H4 (cell line): ENCODE data around the gene OR52N2. TPM values are rescaled to one million over a fixed set of nuclear protein-coding genes. Genes with fewer than 3 reads are reported as not detected.
A peak's percentile ranks its signal among the peaks of the same experiment; 100 is the strongest.

Experiments
- DNase-seq: peaks from one replicate; pipeline ENCODE4 v3.0.0-alpha.2; 2015; ENCODE audit warnings: low spot score
- total RNA-seq: library from RNA; depleted of rRNA; stranded (reverse); fragments of >200 nt; shearing (Covaris generic); gene quantifications from 2 replicates; pipeline ENCODE4 v1.2.3, GENCODE V29; 2014; rRNA removed

Gene OR52N2
- not detected in 2 replicates for total RNA-seq

- DNase-seq = peak; percentile 76
These were observed at the start of gene OR52N2 for GRCh38 chr11:5808500-5809121. OR52N2 (plus strand) TSS chr11:5808924; CDS start chr11:5820336, 11,412 bp downstream.

GRCh38 chr11:5767056-5767455 lies 41.7 kb upstream of the OR52N2 start:
- DNase-seq = no peak

GRCh38 chr11:5783255-5783654 lies 25.5 kb upstream of the OR52N2 start, which contains the start of gene OR52N5:
OR52N5 (minus strand) TSS chr11:5783355; CDS start chr11:5778634, 4,721 bp downstream.
- no peak for DNase-seq

GRCh38 chr11:5791165-5791564 lies 17.6 kb upstream of the OR52N2 start, which contains the start of gene OR52N1:
OR52N1 (minus strand) TSS chr11:5791265; CDS start chr11:5788816, 2,449 bp downstream.
- no peak for DNase-seq

GRCh38 chr11:5796541-5796940 lies 12.2 kb upstream of the OR52N2 start:
- no peak for DNase-seq

GRCh38 chr11:5803982-5804381 lies 4.7 kb upstream of the OR52N2 start:
- no peak for DNase-seq

- no peak for DNase-seq
These were observed 1.1 kb upstream of the OR52N2 start for GRCh38 chr11:5807580-5807979.

- no peak for DNase-seq
These were observed 397 bp downstream of the OR52N2 start for GRCh38 chr11:5809122-5809519.

- DNase-seq = no peak
These were observed 1.4 kb downstream of the OR52N2 start for GRCh38 chr11:5809905-5810795.

- no peak for DNase-seq
These were observed 6.8 kb downstream of the OR52N2 start for GRCh38 chr11:5815534-5815933.

GRCh38 chr11:5818245-5818886 lies 9.6 kb downstream of the OR52N2 start:
- no peak for DNase-seq

- peak; percentile 16 for DNase-seq
These were observed 22.6 kb downstream of the OR52N2 start for GRCh38 chr11:5831196-5831829.

GRCh38 chr11:5833446-5833845 lies 24.7 kb downstream of the OR52N2 start:
- no peak for DNase-seq

GRCh38 chr11:5837695-5838094 lies 29.0 kb downstream of the OR52N2 start:
- DNase-seq = no peak

GRCh38 chr11:5841797-5842196 lies 33.1 kb downstream of the OR52N2 start, which contains the start of gene OR52E6:
OR52E6 (minus strand) TSS chr11:5841897; CDS start chr11:5841897, 0 bp downstream.
- no peak for DNase-seq

GRCh38 chr11:5846701-5847100 lies 38.0 kb downstream of the OR52N2 start:
- DNase-seq = no peak

- no peak for DNase-seq
These were observed 39.0 kb downstream of the OR52N2 start for GRCh38 chr11:5847711-5848110.

- no peak for DNase-seq
These were observed 42.3 kb downstream of the OR52N2 start for GRCh38 chr11:5851002-5851401.

- no peak for DNase-seq
These were observed 48.9 kb downstream of the OR52N2 start, which contains the start of gene OR52E8 for GRCh38 chr11:5857590-5857989. OR52E8 (minus strand) TSS chr11:5857690; CDS start chr11:5857690, 0 bp downstream.

- DNase-seq = no peak
These were observed 57.1 kb downstream of the OR52N2 start for GRCh38 chr11:5865826-5866225.
